Inferior parietal cortex (tissue), 1 donor: ENCODE data around the gene PLA2G4C.
"Not testable (repeated sequence)": the region's sequence is repeated elsewhere in the genome, so short reads cannot be mapped to it uniquely, and the experiment has no call there.

Experiments
- DNase-seq: peaks from one replicate; pipeline ENCODE4 v3.0.0-alpha.2; 2016; ENCODE audit errors: extremely low spot score

Gene PLA2G4C

DNA sequence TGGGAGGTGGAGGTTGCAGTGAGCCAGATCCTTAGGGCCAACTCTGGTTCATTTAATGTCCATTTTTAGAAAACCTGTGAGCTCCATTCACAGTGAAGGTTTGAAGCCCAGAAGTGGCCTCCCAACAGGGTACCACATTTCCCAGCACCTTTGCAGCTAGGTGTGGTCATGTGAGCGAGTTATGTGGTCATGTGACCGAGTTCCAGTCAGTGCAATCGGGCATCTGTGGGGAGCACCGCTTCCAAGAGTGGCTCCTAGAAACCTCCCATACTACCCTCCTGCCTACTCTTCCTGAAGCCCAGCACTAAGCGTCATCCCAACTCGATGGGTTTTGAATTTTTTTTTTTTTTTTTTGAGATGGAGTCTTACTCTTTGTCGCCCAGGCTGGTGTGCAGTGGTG, 663 bp upstream of the PLA2G4C start:
- no peak for DNase-seq

DNA sequence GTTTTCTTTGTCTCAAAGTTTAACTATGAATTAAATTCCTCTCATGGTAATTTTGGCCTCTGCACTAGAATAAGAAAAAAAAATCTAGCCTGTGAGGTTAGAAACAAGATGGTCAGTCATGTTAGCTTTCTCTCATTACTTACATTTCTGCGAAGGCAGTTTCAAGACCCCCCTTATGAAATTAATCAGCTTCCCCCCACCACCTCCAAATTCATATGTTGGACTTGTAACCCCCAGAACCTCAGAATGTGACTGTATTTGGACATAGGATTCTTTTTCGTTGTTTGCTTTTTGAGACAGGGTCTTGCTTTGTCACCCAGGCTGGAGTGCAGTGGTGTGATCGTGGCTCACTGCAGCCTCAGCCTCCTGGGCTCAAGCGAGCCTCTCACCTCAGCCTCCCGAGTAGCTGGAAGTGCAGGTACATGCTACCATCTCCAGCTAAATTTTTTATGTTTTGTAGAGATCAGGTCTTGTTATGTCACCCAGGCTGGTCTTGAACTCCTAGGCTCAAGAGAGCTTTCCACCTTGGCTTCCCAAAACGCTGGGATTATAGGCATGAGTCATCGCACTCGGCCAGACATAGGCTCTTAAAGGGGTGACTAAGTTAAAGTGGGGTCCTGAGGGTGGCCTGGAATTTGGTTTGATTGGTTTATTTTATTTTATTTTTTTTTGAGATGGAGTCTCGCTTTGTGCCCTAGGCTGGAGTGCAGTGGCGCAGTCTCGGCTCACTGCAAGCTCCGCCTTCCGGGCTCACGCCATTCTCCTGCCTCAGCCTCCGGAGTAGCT, 1.4 kb downstream of the PLA2G4C start:
- DNase-seq, result no peak

DNA sequence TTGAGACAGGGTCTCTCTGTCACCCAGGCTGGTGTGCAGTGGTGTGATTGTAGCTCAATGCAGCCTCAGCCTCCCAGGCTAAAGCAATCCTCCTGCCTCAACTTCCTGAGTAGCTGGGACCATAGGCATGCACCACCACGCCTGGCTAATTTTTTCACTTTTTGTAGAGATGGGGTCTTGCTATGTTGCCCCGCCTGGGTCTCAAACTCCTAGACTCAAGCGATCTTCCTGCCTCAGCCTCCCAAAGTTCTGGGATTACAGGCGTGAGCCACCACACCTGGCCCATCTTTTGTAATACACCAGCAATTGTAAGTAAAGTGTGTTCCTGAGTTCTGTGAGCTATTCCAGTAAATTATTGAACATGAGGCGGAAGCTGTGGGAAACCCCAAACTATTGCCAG, 6.7 kb downstream of the PLA2G4C start:
- DNase-seq, result no peak

DNA sequence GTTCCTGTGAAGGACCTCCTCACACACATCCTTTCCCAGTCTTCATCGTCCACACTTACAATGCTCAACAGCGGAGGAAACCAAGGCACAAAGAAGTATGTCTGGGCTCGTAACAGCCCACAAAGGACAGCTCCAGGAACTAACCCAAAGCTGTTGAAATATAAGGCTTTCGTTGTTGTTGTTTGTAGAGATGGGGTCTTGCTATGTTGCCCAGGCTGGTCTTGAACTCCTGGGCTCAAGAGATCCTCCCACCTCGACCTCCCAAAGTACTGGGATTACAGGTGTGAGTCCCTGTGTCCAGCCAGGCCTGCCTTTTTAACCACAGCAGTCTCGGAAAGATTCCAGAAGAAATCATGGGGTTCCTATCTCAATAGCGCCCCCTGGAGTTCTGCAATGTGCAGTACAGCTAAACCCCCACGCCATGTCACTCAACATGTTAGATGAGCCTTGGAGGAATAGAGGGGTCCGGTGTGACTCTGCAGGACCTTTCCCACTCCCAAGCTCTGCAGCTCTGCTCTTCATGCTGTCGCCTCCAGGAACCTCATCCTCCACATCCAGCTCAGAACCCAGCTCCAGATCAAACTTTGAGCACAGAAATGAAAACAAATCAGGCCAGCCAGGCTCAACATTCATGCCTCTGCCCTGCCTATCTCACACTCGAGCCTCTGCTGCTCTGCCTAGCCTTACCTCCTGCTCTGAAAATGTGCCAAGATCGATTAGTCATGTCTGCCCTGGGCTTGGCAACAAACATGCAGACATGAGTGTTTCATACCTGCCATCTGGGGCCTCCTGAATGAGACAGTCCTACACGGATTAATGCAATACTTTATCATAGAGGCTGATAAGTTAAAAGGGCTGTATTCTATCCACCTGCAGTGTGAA, 7.5 kb downstream of the PLA2G4C start:
- DNase-seq, result no peak

DNA sequence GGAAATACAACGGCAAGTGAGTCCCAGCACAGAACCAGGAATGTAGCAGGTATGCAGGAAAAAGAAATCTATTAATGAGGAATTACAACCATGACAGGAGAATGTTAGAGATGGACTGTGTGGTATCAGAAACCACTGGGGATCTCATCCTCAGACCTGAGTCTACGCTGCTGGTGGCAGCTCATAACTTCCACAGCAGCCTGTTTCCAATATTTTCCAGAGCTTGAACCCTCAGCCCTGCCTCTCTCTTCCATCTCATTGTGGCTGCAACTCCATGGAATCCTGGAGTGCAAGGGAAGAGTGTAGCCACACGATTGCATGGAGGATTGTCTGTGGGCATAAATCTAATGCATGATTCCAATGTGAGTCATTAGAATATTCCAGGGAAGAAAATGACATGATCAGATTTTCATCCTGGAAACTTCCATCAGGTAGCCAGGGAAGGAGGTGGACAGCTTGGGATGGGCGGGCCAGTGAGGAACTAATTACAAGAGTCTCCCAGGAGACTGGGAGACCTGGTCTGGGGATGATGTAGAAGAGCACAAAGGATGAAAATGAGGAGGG, 14.9 kb downstream of the PLA2G4C start:
- no peak for DNase-seq

DNA sequence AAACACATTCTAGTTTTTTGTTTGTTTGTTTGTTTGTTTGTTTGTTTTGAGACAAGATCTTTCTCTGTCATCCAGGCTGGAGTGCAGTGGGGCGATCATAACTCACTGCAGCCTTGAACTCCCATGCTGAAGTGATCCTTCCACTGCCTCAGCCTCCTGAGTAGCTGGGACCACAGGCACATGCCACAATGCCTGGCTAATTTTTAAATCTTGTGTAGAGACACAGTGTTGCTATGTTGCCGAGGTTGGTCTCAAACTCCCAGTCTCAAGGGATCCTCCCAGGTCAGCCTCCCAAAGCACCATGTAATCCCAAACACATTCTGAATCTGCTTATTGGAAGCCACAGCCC, 15.8 kb downstream of the PLA2G4C start:
- DNase-seq, result no peak

DNA sequence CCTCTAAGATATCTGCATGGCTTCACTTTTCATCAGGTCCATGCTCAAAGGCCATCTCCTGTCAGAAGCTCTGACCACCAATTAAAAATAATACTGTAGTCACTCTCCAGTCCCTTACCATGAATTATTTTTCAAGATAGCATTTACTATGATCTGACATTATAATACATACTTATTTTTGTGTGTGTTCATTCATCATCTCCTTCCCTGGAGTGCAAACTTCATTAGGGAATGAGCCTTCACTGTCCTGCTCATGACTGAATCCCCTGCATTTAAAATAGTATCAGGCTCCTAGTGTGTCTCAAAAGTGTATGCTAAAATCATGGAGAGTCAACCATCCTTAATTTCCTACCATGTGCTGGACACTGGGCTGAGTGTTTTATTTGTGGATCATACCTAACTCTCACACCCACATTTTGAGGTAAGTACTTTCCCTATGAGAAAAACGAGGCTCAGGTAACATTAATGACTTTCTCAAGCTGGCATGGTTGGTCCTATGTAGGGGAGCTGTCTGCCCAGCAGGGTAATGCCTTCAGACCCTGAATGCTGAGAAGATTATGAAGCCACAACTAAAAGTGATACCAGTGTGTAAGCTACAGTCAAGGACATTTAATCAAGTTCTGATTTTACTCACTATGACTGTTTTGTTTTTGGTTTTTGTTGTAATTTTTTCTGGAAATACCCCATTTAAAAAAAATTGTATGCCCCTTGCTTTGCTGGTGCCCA, 16.3 kb downstream of the PLA2G4C start:
- no peak for DNase-seq

DNA sequence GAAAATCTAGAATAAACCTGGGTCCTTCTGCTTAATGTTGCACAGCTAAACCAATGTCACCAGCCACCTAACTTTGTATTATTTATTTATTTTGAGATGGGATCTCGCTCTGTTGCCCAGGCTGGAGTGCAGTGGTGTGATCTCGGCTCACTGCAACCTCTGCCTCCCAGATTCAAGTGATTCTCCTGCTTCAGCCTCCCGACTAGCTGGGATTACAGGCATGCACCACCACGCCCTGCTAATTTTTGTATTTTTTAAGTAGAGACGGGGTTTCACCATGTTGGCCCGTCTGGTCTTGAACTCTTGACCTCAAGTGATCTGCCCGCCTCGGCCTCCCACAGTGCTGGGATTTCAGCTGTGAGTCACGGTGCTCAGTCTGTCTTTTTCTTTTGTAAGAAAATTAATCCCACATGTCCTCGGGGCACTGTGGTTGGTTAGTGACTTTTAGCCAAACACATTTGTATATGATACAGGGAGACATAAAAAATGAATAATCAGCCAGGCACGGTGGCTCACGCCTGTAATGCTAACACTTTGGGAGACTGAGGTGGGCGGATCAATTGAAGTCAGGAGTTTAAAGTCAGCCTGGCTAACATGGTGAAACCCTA, 19.4 kb downstream of the PLA2G4C start:
- DNase-seq, result not testable (repeated sequence)

DNA sequence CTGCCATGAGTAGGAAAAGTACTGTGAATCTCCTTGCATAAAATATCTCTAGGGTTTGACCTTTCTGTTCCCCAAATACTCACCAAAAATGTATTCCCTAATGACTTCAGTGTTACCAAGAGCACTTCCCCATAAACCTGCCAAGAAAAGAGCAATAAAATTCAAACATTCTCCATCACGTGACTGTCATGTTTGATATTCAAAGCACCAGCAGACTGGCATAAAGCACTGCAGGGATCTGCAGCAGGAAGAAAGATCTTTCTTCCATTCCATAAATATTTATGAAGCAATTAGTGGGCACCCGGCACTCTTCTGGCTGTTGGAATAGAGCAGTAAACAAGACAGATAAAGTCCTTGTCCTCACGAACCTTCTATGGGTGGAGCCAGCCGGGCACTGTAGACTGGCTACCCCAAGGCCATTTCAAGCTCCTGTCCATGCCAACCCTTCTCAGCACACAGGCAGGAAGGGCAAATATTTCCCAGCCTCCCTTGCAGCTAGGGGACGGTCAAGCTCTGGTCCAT, 20.3 kb downstream of the PLA2G4C start:
- DNase-seq, result no peak

DNA sequence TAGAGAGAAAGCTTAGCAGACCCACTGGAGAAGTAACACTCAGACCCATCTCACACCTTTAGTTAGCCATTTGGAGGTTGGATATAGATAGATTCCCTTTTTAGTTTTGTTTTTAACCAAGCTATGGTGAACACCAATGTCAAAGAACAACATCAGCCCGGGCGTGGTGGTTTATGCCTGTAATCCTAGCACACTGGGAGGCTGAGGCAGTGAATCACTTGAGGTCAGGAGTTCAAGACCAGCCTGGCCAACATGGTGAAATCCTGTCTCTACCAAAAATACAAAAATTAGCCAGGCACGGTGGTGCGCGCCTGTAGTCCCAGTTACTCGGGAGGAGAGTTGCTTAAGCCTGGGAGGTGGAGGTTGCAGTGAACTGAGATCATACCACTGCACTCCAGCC, 21.6 kb downstream of the PLA2G4C start:
- not testable (repeated sequence) for DNase-seq

DNA sequence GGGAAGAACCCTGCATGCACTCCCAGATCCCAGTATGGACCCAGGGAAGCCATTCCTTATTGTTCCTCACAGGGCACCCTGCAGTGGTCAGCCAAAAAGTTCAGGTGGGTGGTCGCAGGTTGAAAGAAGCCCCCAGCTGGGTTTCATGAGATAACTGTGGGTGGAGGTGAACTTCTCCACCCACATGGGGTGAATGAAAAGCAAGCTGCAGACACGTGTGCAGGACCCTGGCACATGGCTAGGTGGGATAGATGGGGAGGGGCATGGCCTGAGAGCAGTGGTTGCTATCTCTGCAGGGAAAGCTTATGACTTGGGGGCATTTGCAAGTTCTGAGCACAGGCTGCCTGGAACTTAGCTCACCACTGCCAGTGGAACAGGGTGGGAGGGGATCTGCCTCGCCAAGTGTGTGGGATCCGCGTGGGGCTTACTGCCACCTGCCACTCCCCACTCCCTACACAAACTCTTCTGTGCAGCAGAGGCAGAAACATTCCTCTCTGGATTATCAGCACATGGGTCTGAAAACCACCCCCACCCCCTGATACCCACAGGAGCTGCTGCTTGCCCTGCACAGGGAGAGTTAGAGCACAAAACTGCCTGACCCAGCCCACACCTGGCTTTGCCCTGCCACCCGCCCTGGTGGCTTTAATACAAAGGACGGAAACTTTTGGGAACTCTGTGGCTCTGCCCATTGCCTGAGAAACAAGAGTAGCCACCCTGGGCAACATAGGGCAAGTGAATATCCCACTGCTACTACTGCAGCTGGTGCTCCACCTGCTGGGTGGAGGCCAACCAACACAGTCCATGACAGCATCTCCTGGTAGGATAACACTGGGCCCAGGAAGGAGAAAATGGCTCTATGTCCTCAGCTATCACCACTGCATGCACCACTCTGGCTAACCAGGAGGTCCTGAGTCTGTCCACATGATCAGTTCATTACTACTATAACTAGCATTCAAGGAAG, 24.4 kb downstream of the PLA2G4C start:
- no peak for DNase-seq

DNA sequence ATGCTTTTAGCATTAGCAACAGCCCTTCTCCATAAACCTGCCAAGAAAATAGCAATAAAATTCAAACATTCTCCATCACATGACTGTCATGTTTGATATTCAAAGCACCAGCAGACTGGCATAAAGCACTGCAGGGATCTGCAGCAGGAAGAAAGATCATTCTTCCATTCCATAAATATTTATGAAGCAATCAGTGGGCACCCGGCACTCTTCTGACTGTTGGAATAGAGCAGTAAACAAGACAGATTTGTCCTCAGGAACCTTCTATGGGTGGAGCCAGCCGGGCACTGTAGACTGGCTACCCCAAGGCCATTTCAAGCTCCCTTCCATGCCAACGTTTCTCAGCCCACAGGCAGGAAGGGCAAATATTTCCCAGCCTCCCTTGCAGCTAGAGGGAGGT, 25.5 kb downstream of the PLA2G4C start:
- no peak for DNase-seq

DNA sequence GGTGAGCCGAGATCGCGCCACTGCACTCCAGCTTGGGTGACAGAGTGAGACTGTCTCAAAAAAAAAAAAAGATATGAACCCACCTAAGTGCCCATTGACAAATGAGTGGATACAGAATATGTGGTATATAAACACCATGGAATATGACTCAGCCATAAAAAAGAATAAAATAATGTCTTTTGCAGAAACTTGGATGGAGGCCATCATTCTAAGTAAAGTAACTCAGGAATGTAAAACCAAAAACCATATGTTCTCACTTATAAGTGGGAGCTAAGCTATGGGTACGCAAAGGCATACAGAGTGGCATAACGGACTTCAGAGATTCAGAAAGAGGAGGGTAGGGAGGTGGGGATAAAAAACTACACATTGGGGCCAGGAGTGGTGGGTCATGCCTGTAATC, 29.5 kb downstream of the PLA2G4C start:
- DNase-seq, result no peak

DNA sequence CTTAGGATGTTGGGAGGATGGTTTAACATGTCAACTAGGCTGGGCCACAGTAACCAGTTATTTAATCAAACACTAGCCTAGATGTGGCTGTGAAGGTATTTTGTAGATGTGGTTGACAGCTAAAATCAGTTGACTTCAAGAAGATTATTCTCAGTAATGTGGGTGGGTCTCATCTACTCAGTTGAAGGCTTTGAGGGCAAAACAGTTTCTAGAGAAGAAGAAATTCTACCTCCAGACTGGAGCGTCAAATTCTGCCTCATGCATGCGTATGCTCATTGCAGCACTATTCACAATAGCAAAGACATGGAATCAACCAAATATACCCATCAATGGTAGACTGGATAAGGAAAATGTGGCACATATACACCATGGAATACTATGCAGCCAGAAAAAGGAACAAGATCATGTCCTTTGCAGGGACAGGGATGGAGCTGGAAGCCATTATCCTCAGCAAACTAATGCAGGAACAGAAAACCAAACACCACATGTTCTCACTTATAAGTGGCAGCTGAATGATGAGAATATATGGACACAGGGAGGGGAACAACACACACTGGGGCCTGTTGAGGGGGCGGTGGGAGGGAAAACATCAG, 40.3 kb downstream of the PLA2G4C start:
- not testable (repeated sequence) for DNase-seq

DNA sequence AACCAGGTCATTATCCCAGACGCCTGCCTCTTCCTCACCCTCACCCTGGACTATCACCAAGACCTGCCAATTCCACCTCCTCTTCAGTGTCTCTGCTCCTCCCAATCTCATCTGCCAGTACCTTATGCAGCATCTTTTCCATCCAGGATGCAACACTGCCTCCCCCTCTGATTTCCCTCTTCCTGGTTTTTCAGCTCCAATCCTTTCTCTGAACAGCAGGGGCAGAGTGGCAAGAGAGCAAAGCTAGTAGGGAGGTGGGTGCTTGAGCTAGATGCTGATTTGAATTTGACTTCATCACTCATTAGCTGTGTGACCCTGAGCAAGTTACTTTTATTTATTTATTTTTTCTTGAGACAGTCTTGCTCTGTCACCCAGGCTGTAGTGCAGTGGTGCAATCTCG, 41.2 kb downstream of the PLA2G4C start:
- no peak for DNase-seq

DNA sequence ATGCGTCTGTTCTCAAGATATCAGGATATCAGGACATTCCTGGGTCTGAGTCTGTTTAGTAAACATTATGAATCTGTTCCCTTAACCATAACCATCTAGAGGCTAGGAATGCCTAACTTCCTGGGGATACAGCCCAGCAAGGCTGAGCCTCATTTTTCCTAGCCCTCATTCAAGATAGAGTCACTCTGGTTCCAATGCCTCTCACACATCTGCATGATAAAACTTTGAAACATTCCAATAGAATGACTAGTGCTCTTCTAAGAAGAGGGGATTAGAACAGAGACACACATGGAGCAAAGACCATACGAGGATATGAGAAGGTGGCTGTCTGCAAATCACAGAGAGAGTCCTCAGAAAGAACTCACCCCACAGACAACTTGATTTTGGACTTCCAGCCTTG, 46.1 kb downstream of the PLA2G4C start:
- no peak for DNase-seq

DNA sequence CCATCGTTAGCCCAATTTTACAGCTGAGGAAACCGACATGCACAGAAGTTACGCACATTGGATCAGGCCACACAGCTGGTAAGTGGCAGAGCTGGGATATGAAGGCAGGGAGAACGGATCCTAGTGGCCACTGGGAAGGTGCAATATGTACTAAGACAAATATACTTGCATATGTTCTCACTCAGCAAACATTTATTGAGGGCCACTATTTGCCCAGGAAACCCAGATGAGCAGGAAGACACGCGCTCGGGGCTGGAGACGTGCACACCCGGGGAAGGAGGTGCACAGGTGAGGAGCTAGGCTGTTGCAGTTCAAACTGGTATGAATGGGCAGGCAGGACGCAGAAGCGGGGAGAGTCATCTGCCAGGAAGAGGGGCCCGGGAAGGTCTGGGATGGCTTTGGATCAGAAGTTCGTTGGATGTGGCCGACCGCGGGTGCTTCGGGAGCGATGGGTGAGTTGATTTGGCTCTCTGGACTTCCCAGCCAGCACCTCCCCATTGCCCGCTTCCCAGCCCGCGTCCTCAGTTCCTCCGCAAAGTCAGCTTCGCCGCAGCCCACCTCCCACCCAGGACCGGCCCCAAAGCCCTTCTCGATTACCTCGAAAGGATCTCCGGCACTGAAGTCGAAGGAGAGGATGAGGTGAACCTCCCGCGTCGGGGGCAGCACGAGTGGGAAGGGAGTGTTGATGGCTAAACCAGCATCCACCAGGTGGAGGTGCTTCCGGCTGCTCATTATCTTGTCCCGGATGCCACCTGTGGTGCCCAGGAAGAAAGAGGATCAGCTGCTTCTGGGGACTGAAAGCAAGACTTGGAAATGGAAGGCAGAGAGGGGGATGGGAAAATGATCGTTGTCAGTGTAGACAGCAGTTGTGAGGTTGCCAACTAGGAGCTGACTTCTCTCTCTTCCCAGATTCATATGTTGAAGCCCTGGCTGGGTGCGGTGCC, 48.9 kb downstream of the PLA2G4C start:
- DNase-seq, result no peak

DNA sequence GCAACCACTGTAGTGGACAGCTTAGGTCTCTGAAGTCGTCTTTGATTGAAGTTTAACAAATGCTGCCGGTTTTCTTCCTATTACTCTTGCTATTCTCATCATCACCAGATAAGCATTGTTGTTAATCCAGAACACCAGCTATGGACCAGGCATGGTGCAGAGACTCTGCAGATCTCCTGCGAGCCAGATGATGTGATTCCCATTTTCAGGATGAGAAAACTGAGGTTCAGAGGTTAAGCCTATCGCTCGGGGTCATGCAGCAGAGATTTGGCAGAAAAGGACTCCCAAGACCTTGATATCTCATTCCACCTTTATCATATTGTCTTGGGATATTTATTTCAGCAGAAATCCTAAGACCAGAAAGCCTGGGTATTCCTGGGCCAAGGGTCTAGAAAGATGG, 50.2 kb downstream of the PLA2G4C start:
- DNase-seq, result no peak

DNA sequence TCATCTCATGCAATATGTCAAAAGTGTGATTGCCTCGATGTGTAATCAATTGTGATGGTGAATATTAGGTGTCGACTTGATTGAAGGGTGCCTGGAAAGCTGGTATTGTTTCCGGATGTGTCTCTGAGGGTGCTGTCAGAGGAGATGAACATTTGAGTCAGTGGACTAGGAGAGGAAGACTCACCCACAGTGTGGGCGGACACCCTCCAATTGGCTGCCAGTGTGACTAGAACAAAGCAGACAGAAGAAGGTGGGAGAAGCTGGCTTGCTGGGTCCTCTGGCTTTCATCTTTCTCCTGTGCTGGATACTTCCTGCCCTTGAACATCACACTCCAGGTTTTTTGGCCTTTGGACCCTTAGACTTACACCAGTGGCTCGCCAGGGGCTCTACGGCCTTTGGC, 51.3 kb downstream of the PLA2G4C start:
- no peak for DNase-seq
